Panc1 (cell line): Measurements from ENCODE around the gene SPATA31E1. TPM values are rescaled to one million over a fixed set of nuclear protein-coding genes. Genes with fewer than 3 reads are reported as not detected.

Experiments
- ATAC-seq: fragments of 200-7000 bp; cut with Tn5 transposase; 2 replicates; pipeline ENCODE4 v1.9.1; 2020; ENCODE audit warnings: mild to moderate bottlenecking, moderate library complexity
- BruUV-seq: library from RNA; stranded (reverse); fragments of 400-500 nt; replicated peaks from 2 replicates; lab custom pipeline; 2021; lab: Mats Ljungman, UMichigan
- CTCF ChIA-PET: fragments of 300-600 bp; sonication (Branson Sonifier 250); formaldehyde crosslinking; loops from one replicate; lab custom pipeline; 2022; ENCODE audit warnings: antibody characterized with exemption; lab: Charles Lee
- POLR2A ChIA-PET: fragments of 300-600 bp; sonication (Branson Sonifier 250); formaldehyde crosslinking; loops from one replicate; lab custom pipeline; 2022; ENCODE audit warnings: antibody characterized with exemption; lab: Charles Lee
- DNase-seq: peaks from one replicate; pipeline ENCODE4 v3.0.0-alpha.2; 2010; ENCODE audit warnings: low read depth, low spot score
- H3K27ac ChIP-seq: 2 replicates; pipeline ENCODE4 v1.5.1; 2011; ENCODE audit warnings: mild to moderate bottlenecking, low read length, inconsistent platforms
- H3K27me3 ChIP-seq: fragments of 200-500 bp; sonication (Bioruptor generic); 2 replicates; pipeline ENCODE4 v1.6.0; 2014; ENCODE audit warnings: low read length, inconsistent platforms; ENCODE audit not compliant: control insufficient read depth, insufficient read depth
- H3K36me3 ChIP-seq: fragments of 200-500 bp; sonication (Bioruptor generic); 2 replicates; pipeline ENCODE4 v1.5.1; 2014; ENCODE audit warnings: inconsistent platforms, mild to moderate bottlenecking, low read length, moderate library complexity; ENCODE audit not compliant: control insufficient read depth, insufficient read depth
- H3K4me1 ChIP-seq: 2 replicates; pipeline ENCODE4 v1.5.1; 2011; ENCODE audit warnings: inconsistent platforms, mild to moderate bottlenecking, low read length, moderate library complexity; ENCODE audit not compliant: control insufficient read depth, insufficient read depth
- H3K4me3 ChIP-seq, 2 experiments: 2 replicates each; pipeline ENCODE4 v1.5.1; 2011 to 2012; ENCODE audit warnings: low read depth in 2 of 2, low read length in 2 of 2, mild to moderate bottlenecking in 2 of 2, inconsistent platforms in 1 of 2, moderate library complexity in 1 of 2
- H3K9me3 ChIP-seq: fragments of 200-500 bp; sonication (Bioruptor generic); 2 replicates; pipeline ENCODE4 v1.5.1; 2014; ENCODE audit warnings: low read depth, mild to moderate bottlenecking, inconsistent platforms, low read length, moderate library complexity; ENCODE audit not compliant: control insufficient read depth, insufficient read depth
- POLR2AphosphoS5 ChIP-seq: IDR thresholded peaks from 2 replicates; pipeline ENCODE4 v1.6.1; 2012; ENCODE audit warnings: mild to moderate bottlenecking, low read depth, low read length, moderate library complexity
- REST ChIP-seq, 2 experiments: IDR thresholded peaks; 2 replicates each; pipeline ENCODE4 v1.6.1; 2011 to 2012; ENCODE audit warnings: low read depth in 2 of 2, control low read depth in 1 of 2, low read length in 1 of 2, mild to moderate bottlenecking in 1 of 2, moderate library complexity in 1 of 2; ENCODE audit not compliant: insufficient read depth in 1 of 2
- SIN3A ChIP-seq: IDR thresholded peaks from 2 replicates; pipeline ENCODE4 v1.6.1; 2012; ENCODE audit warnings: low read depth, mild to moderate bottlenecking, low read length, moderate library complexity, borderline replicate concordance; ENCODE audit not compliant: insufficient read depth
- TCF7L2 ChIP-seq: IDR thresholded peaks from 2 replicates; pipeline ENCODE4 v1.6.1; 2011; ENCODE audit warnings: mild to moderate bottlenecking, low read depth, low read length, inconsistent platforms
- in situ Hi-C: cut with HindIII; loops from 2 replicates; pipeline ENCODE4 v1.10.0; 2016; ENCODE audit warnings: low sequenced_read_pairs, low pct_unique_long_range_greater_than_20kb
- intact Hi-C: fragments of 100-400 bp; cut with micrococcal nuclease; formaldehyde crosslinking; loops from one replicate; pipeline ENCODE4 v1.10.0; 2022; ENCODE audit not compliant: unreplicated experiment
- total RNA-seq: library from RNA; stranded (reverse); gene quantifications from one replicate; pipeline ENCODE4 v1.2.1, GENCODE V29; 2021; ENCODE audit not compliant: unreplicated experiment
- TF ChIP-seq, protein P1 (sequence below): fragments of 450-650 bp; IDR thresholded peaks from 2 replicates; pipeline ENCODE4 v1.5.1; 2017; ENCODE audit warnings: mild to moderate bottlenecking

SPATA31E1 gene
- total RNA-seq, 1 experiment from 2014 or later: not detected

DNA sequence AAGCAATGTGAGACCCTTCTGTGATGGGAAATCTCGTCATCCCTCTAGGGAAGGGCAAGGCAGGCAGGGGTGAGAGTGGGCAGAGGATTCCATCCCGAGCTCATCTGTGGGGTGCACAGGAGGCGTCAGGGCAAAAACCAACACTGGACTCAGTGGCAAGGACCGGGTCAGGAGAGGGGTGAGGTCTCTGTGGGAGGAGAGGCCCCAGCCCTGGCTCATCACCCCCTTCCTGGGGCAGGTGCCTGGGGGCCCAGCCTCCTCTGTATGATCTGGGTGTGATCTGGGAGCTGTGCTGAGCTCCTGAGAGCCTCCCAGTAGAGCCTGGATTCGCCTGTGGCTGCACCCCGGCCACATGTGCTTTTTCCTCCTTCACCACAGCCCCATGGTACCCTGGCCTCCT, 597 bp downstream of the SPATA31E1 start:
- intact Hi-C loops (no loop called here), in situ Hi-C loops (no loop called here)
- CTCF ChIA-PET: no interaction called here
- Histone ChIP-seq H3K36me3 (no peaks in the 10 kb centered on the region), H3K4me1 (no peaks in the 10 kb centered on the region), H3K27me3 (no peaks in the 10 kb centered on the region), H3K27ac (no peak overlapping the region), H3K9me3 (no peaks in the 10 kb centered on the region), H3K4me3 (no peak overlapping the region)
- ATAC-seq (no peak), DNase-seq (no peak)
- TF ChIP-seq TCF7L2 (no peak), POLR2AphosphoS5 (no peak), SIN3A (no peak), REST (IDR thresholded peaks at IDR 0.05; ENCODE audit: insufficient read depth in 1 of 2, low read depth in 2 of 2, low read length in 1 of 2) (no peak)
- TF ChIP-seq, protein P1, sequence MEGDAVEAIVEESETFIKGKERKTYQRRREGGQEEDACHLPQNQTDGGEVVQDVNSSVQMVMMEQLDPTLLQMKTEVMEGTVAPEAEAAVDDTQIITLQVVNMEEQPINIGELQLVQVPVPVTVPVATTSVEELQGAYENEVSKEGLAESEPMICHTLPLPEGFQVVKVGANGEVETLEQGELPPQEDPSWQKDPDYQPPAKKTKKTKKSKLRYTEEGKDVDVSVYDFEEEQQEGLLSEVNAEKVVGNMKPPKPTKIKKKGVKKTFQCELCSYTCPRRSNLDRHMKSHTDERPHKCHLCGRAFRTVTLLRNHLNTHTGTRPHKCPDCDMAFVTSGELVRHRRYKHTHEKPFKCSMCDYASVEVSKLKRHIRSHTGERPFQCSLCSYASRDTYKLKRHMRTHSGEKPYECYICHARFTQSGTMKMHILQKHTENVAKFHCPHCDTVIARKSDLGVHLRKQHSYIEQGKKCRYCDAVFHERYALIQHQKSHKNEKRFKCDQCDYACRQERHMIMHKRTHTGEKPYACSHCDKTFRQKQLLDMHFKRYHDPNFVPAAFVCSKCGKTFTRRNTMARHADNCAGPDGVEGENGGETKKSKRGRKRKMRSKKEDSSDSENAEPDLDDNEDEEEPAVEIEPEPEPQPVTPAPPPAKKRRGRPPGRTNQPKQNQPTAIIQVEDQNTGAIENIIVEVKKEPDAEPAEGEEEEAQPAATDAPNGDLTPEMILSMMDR: no peak
- POLR2A ChIA-PET: no interaction called here
- BruUV-seq: no TSS peak

- no peaks in the 10 kb centered on the region for H3K27me3 ChIP-seq
- no peak overlapping the region for H3K4me3 ChIP-seq
- intact Hi-C loops: no loop called here
- no peak for TF ChIP-seq POLR2AphosphoS5
- TF ChIP-seq, protein P1: peak; percentile 44
- no peaks in the 10 kb centered on the region for H3K4me1 ChIP-seq
- no peaks in the 10 kb centered on the region for H3K36me3 ChIP-seq
- no TSS peak for BruUV-seq
- in situ Hi-C loops: no loop called here
- no peak overlapping the region for H3K27ac ChIP-seq
- CTCF ChIA-PET: no interaction called here
- ATAC-seq (no peak), DNase-seq (no peak)
- POLR2A ChIA-PET: no interaction called here
- no peaks in the 10 kb centered on the region for H3K9me3 ChIP-seq
Observed at GRCh38 chr9:87883990-87884389, 1.3 kb downstream of the SPATA31E1 start.
